B cell (primary cell): ENCODE data around the gene CDC45. TPM values are rescaled to one million over a fixed set of nuclear protein-coding genes. Genes with fewer than 3 reads are reported as not detected.

ENCODE experiments used
- ATAC-seq: fragments of 200-7000 bp; cut with Tn5 transposase; one replicate; pipeline ENCODE4 v1.10.0; 2021; ENCODE audit warnings: low read depth, mild to moderate bottlenecking, moderate number of reproducible peaks, moderate library complexity
- CTCF ChIA-PET: fragments of 350-600 bp; sonication (Branson Sonifier 250); formaldehyde crosslinking; loops from one replicate; lab custom pipeline; 2021; ENCODE audit warnings: antibody characterized with exemption, inconsistent platforms; lab: Charles Lee
- POLR2A ChIA-PET: fragments of 350-600 bp; sonication (Branson Sonifier 250); formaldehyde crosslinking; loops from one replicate; lab custom pipeline; 2021; ENCODE audit warnings: antibody characterized with exemption; lab: Charles Lee
- DNase-seq: peaks from one replicate; pipeline ENCODE4 v3.0.0; 2013
- H2AFZ ChIP-seq: 2 replicates; pipeline ENCODE4 v1.6.1; 2012; ENCODE audit warnings: mild to moderate bottlenecking, low read depth, low read length; ENCODE audit not compliant: insufficient read depth, poor library complexity, severe bottlenecking
- H3K27ac ChIP-seq, 2 donors: 1 replicate in 1 of 2; 2 replicates in 1 of 2; pipeline ENCODE4 v1.5.1; 2012 to 2013; ENCODE audit warnings: low read length in 2 of 2, mild to moderate bottlenecking in 2 of 2, moderate library complexity in 1 of 2
- H3K27me3 ChIP-seq, 4 experiments: fragments of 200-600 bp in 1 of 4; sonication (generic) in 1 of 4; replicated peaks in 1 of 4; 1 replicate in 2 of 4; 2 replicates in 2 of 4; pipeline versions ENCODE4 v1.6.1 to v1.7.0; 2013 to 2016; ENCODE audit warnings: low read length in 3 of 4, mild to moderate bottlenecking in 2 of 4, mixed read lengths in 1 of 4, moderate library complexity in 1 of 4; ENCODE audit not compliant: insufficient read depth in 4 of 4, control insufficient read depth in 3 of 4; ENCODE audit errors: control extremely low read depth in 1 of 4
- H3K36me3 ChIP-seq, 2 experiments: replicated peaks in 1 of 2; 1 replicate in 1 of 2; 2 replicates in 1 of 2; pipeline versions ENCODE4 v1.6.1 to v1.7.1; 2013; ENCODE audit warnings: low read length in 1 of 2; ENCODE audit not compliant: insufficient read depth in 2 of 2, control insufficient read depth in 1 of 2; ENCODE audit errors: control extremely low read depth in 1 of 2, extremely low read depth in 1 of 2
- H3K4me1 ChIP-seq, 2 donors: fragments of 200-600 bp in 1 of 2; sonication (generic) in 1 of 2; 1 replicate in 1 of 2; 2 replicates in 1 of 2; pipeline versions ENCODE4 v1.5.1 to v1.6.1; 2013 to 2017; ENCODE audit warnings: low read length in 2 of 2; ENCODE audit not compliant: control insufficient read depth in 2 of 2, insufficient read depth in 2 of 2
- H3K4me2 ChIP-seq: replicated peaks from 2 replicates; pipeline ENCODE3; 2012; ENCODE audit warnings: mild to moderate bottlenecking, low read depth, low read length; ENCODE audit not compliant: poor library complexity, severe bottlenecking
- H3K4me3 ChIP-seq, 5 experiments: fragments of 200-600 bp in 1 of 5; sonication (generic) in 1 of 5; 1 replicate in 3 of 5; 2 replicates in 2 of 5; pipeline versions ENCODE4 v1.5.1 to v1.7.0; 2011 to 2016; ENCODE audit warnings: low read length in 4 of 5, mild to moderate bottlenecking in 4 of 5, low read depth in 2 of 5, control low read depth in 1 of 5, moderate library complexity in 1 of 5; ENCODE audit not compliant: insufficient read depth in 1 of 5; ENCODE audit errors: control extremely low read depth in 1 of 5, extremely low read depth in 1 of 5
- H3K79me2 ChIP-seq: fragments of 200-600 bp; sonication (generic); one replicate; pipeline ENCODE4 v1.6.0; 2016; ENCODE audit warnings: low read length; ENCODE audit not compliant: control insufficient read depth, insufficient read depth
- H3K9ac ChIP-seq: fragments of 200-600 bp; sonication (generic); 2 replicates; pipeline ENCODE4 v1.6.1; 2017; ENCODE audit warnings: mild to moderate bottlenecking, low read length, moderate library complexity
- H3K9me3 ChIP-seq, 3 donors: one replicate each; pipeline versions ENCODE4 v1.6.1 to v1.7.1; 2013; ENCODE audit warnings: low read length in 2 of 3; ENCODE audit not compliant: control insufficient read depth in 2 of 3, insufficient read depth in 1 of 3; ENCODE audit errors: control extremely low read depth in 1 of 3
- H4K20me1 ChIP-seq: 2 replicates; pipeline ENCODE4 v1.6.0; 2012; ENCODE audit warnings: mild to moderate bottlenecking, low read length; ENCODE audit not compliant: insufficient read depth, control insufficient read depth, poor library complexity, severe bottlenecking
- H3K27ac Mint-ChIP-seq: one replicate; pipeline ENCODE4 v1.8.0; 2021; ENCODE audit warnings: mixed read lengths
- H3K27me3 Mint-ChIP-seq: one replicate; pipeline ENCODE4 v1.8.0; 2021; ENCODE audit warnings: mixed read lengths
- H3K4me1 Mint-ChIP-seq: one replicate; pipeline ENCODE4 v1.8.0; 2021; ENCODE audit warnings: mixed read lengths
- H3K4me3 Mint-ChIP-seq: one replicate; pipeline ENCODE4 v1.8.0; 2021; ENCODE audit warnings: mixed read lengths
- H3K9me3 Mint-ChIP-seq: one replicate; pipeline ENCODE4 v1.8.0; 2022; ENCODE audit warnings: mixed read lengths; ENCODE audit not compliant: insufficient read depth
- EZH2 ChIP-seq: IDR thresholded peaks from 2 replicates; pipeline ENCODE4 v1.6.1; 2012; ENCODE audit warnings: borderline replicate concordance, low read depth, mild to moderate bottlenecking, moderate library complexity, low read length; ENCODE audit not compliant: insufficient read depth, poor library complexity, severe bottlenecking
- WGBS: methylation state at CpG from one replicate; pipeline ENCODE4 v1.1.5; 2013; ENCODE audit warnings: missing lambda C conversion rate; ENCODE audit not compliant: insufficient coverage; 5-methylcytosine and 5-hydroxymethylcytosine counted together
- intact Hi-C: fragments of 100-400 bp; cut with micrococcal nuclease; formaldehyde crosslinking; loops from one replicate; pipeline ENCODE4 v1.10.0; 2022
- polyA plus RNA-seq: library from polyadenylated mRNA; depleted of rRNA; stranded (reverse); fragments of >200 nt; gene quantifications from 2 replicates; pipeline ENCODE4 v1.2.3, GENCODE V29; 2012
- total RNA-seq, 2 donors: library from RNA; stranded (reverse); fragments of 120-200 nt in 1 of 2; gene quantifications; 1 replicate in 1 of 2; 2 replicates in 1 of 2; pipeline versions ENCODE4 v1.2.3 to v1.2.4, GENCODE V29; 2013 to 2022
- TF ChIP-seq, protein P1 (sequence below): fragments of 200-600 bp; IDR thresholded peaks from one replicate; pipeline ENCODE4 v1.8.0; 2022; ENCODE audit warnings: antibody characterized with exemption, mild to moderate bottlenecking

Gene CDC45
- total and polyA plus RNA-seq, 2 donors (not counting 1 experiment from before 2014, with no cell fraction given): 0.49 to 1.4 TPM

DNA sequence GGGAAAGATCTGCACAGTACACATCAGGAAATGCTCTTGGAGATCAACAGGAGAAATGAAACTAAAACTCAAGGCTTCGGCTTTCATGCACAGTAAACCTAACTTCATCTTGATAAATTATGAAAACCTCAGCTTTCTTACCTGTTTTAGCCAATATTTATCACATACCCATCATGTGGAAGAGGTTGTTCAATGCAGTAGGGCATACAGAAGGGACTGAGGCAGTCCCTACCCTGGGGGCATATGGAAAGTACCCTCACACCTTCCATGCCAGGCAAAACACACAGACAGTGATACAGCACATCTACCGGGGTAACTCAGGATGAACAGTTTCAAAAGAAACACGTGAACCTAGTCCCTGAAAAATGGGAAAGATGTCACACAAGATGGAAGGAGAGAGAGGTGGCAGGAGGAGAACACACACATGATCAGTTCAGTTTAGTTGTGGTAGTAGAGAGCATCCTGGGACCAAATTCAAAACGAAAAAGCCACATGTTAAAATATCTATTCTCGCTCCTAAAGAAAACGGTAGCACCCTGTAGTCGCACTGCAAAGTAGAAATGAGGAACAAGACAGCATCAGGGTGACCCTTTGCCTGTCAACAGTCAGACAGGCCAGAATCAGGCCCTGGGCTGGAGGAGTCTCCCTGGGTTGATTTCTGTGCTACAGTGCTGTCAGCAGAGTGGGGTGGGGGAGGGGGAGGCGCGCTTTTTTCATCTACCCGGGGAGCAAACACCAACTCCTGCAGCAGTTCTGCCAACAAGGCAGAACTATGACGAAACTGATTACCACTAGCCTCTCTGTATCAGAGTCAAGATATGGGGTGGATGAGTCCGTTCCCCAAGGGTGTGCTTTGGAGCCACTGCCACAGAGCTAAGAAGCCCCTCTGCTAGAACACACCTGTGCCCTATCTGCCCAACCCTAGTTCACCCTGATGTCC, 49.5 kb upstream of the CDC45 start:
- H3K4me1 ChIP-seq: peaks cover 40 to 54% of the 10 kb centered on the region in 2 donors
- peaks cover 67% of the 10 kb centered on the region for H3K4me1 Mint-ChIP-seq
- peaks cover 66% of the 10 kb centered on the region for H3K79me2 ChIP-seq
- peaks cover 0 to 7% of the 10 kb centered on the region in 2 experiments for H3K36me3 ChIP-seq
- ChIA-PET POLR2A (no interaction called here), CTCF (interaction anchor here (1.2 kb wide), 1 partner anchor 252 kb away, joined by 3 read pairs; the partner anchor contains the start of gene SLC25A1)
- peak overlapping the region; percentile 62 for H2AFZ ChIP-seq
- H3K9ac ChIP-seq: peak overlapping the region; percentile 92
- peak overlapping the region; percentile 86 for H3K4me3 Mint-ChIP-seq
- H3K27me3 Mint-ChIP-seq: no peaks in the 10 kb centered on the region
- no peaks in the 10 kb centered on the region for H3K9me3 Mint-ChIP-seq
- H3K27me3 ChIP-seq: no peaks in the 10 kb centered on the region
- H4K20me1 ChIP-seq: peaks cover 40% of the 10 kb centered on the region
- ATAC-seq: no peak
- H3K4me2 ChIP-seq: peak overlapping the region; percentile 98
- intact Hi-C loops: loop anchor here (5.0 kb wide), 1 partner anchor 138 kb away; the partner anchor contains the start of gene CLTCL1
- DNase-seq: peak; percentile 46
- H3K9me3 ChIP-seq: no peaks in the 10 kb centered on the region
- H3K27ac ChIP-seq: peak overlapping the region; percentile 51 to 63
- no peak for TF ChIP-seq EZH2
- TF ChIP-seq, protein P1, sequence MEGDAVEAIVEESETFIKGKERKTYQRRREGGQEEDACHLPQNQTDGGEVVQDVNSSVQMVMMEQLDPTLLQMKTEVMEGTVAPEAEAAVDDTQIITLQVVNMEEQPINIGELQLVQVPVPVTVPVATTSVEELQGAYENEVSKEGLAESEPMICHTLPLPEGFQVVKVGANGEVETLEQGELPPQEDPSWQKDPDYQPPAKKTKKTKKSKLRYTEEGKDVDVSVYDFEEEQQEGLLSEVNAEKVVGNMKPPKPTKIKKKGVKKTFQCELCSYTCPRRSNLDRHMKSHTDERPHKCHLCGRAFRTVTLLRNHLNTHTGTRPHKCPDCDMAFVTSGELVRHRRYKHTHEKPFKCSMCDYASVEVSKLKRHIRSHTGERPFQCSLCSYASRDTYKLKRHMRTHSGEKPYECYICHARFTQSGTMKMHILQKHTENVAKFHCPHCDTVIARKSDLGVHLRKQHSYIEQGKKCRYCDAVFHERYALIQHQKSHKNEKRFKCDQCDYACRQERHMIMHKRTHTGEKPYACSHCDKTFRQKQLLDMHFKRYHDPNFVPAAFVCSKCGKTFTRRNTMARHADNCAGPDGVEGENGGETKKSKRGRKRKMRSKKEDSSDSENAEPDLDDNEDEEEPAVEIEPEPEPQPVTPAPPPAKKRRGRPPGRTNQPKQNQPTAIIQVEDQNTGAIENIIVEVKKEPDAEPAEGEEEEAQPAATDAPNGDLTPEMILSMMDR: no peak
- peak overlapping the region; percentile 84 for H3K27ac Mint-ChIP-seq
- peak overlapping the region; percentile 56 to 87 (median 81) for H3K4me3 ChIP-seq
- 7% methylated on average over 9 of the region's 12 CpGs for WGBS
